GM19468 (cell line): ENCODE data around the gene HMX2.
"Not testable (repeated sequence)": the region's sequence is repeated elsewhere in the genome, so short reads cannot be mapped to it uniquely, and the experiment has no call there.

Experiments
- ATAC-seq: cut with Tn5 transposase; IDR thresholded peaks from one replicate; pipeline ENCODE4 v1.9.1; 2021; ENCODE audit warnings: mild to moderate bottlenecking, moderate library complexity, moderate number of reproducible peaks; ENCODE audit not compliant: unreplicated experiment; ENCODE audit errors: extremely low read depth

HMX2 gene

GRCh38 chr10:123150271-123150985, 2.5 kb downstream of the HMX2 start:
- no peak for ATAC-seq

DNA sequence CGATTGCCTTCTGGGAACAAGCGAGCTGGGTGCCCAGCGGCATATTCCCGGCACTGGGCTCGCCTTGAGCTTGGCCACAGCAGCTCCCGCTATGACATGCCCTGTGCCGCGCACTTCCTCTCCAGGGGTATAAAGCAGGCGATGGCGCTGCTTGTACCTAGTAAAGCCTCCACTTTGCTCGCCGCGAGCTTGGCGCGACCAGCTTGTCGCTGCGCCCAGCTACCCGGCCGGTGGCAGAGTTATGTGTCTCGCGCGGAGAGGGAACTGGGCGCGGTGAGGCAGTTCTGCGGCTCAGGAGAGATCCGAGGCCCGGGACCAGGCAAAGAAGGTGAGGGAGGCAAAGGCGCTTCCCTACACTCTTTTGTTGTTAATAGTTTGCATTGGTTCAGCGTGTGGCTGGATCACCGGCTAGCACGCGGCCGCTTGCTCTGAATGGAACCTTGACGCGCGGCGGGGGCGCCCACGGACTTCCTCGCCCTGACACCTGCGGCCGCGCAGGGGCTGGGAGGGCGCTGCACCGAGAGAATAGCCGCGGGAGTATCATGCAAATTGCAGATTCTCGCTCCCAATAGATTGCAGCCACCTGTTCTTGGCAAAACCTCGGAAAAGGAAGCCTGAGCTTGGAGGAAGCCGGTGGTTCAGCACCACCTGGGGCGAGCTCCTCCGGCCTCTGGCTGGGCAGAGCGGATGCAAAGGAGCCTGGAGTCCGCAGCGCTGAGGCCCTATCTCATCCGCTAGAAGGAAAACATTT, 3.2 kb downstream of the HMX2 start:
- ATAC-seq: no peak

DNA sequence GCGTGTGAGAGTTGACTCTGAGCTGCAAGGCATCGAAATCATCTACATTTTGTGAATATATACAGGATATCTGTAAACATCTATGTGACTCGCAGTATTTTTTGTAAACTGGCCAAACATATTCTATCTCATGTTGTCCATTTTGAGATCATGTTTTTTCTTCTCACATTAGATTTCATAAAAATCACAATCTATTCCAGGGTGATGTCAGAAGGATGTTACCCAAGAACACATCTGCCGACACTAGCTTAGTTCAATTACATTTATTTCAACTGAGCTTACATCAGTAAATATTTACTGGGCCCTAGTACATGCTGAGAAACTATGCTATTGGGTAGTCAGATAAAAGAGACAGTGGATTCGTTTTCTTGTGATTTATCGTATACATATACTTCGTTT, 3.8 kb downstream of the HMX2 start:
- no peak for ATAC-seq

GRCh38 chr10:123153486-123154091, 5.7 kb downstream of the HMX2 start:
- ATAC-seq: no peak

- ATAC-seq: peak; percentile 89
Measured at GRCh38 chr10:123154092-123154710, 6.3 kb downstream of the HMX2 start, which contains the start of gene BUB3. Gene BUB3 (plus strand): TSS chr10:123154402. CDS start chr10:123154918, 516 bp downstream.

DNA sequence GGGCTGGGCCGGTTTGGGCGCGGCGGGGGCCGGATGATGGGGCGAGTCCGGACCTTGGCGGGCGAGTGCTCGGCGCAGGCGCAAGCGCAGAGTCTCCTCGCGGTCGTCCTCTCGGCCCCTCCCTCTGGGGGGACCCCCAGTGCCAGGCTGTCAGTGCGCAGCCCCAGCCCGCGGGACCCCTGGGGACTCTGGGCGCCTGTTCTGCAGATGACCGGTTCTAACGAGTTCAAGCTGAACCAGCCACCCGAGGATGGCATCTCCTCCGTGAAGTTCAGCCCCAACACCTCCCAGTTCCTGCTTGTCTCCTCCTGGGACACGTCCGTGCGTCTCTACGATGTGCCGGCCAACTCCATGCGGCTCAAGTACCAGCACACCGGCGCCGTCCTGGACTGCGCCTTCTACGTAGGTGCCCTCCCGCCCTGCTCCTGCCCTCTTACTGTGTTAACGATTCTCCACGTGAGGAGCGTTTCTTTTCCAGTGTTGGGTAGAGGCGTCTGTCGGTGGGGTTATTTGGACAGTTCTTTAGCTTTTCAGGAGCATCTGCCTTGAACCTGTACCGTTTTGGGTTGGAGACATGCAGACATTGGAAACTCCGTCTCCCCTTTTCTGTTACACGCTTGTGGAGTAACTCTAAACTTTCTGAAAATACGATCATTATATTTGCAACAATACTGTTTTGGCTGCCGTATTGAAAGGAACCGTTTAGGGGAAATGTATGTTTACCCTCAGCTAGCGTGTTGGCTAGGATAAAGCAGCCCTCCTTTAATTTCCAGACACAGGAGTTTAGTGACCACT, 7.0 kb downstream of the HMX2 start:
- ATAC-seq: no peak

GRCh38 chr10:123156078-123156477, 8.1 kb downstream of the HMX2 start:
- no peak for ATAC-seq

DNA sequence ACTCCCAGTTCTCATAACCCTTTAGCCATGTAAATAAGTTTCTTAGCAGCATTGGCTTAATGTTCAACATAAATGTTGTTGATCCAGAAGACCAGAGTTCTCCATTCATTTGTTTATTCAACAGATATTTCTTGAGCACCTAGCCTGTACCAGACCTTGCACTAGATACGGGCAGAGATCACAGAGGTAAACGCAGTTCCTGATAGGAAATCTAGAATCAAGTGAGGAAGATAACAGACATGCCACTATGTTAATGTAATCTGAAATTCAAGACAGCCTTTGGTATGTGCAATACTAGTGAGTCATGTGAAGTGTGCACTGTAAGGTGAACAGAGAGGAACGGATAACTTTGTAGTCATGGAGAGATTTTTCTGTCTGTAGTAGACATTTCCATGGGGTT, 9.3 kb downstream of the HMX2 start:
- ATAC-seq: no peak

- ATAC-seq: no peak
Measured at GRCh38 chr10:123158682-123159081, 10.7 kb downstream of the HMX2 start.

DNA sequence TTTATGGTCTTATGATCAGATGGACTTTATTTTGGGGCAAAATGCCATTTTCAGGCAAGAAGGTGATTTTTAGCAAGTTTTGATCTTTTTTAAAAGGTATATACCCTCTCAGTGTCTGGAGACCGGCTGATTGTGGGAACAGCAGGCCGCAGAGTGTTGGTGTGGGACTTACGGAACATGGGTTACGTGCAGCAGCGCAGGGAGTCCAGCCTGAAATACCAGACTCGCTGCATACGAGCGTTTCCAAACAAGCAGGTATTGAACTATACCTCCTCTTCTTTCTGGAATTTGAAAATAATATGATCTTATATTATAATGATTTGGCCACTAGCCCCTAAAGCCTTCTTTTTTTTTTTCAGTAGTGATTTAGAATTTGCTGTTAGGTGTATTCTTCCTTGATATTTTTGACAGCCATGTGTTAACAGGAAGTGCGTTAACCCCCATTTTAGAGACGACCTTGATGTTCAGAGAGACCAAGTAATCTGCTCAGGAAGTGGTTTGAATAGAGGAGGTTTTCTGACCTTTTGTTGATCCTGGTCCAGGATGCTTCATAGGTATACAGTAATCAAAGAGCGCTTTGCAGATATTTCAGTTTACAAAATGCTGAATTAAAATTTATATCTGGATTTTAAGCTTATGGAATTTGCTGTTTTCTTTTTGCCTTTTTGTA, 12.5 kb downstream of the HMX2 start:
- no peak for ATAC-seq

- no peak for ATAC-seq
Measured at GRCh38 chr10:123164319-123164718, 16.4 kb downstream of the HMX2 start.

- no peak for ATAC-seq
Measured at GRCh38 chr10:123165445-123166072, 17.6 kb downstream of the HMX2 start.

DNA sequence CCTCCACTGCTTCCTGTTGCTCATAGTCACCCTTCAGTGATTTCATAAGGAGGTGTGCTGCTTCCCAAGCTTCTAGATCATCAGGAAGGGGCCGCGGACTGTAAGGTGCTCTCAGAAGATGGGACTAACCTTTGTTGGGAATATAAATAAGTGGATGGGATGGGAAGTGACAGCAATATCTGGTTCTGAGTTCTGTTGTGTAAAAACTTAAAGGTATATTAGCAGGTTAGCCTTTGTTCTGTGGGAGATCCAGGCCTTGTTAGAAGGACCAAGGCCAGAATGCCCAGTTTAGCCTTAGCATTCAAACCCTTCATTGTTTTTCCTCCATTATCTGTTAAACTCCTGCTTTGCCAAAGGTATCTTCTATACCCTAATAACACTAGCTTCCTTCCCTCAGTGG, 18.7 kb downstream of the HMX2 start:
- ATAC-seq: no peak

DNA sequence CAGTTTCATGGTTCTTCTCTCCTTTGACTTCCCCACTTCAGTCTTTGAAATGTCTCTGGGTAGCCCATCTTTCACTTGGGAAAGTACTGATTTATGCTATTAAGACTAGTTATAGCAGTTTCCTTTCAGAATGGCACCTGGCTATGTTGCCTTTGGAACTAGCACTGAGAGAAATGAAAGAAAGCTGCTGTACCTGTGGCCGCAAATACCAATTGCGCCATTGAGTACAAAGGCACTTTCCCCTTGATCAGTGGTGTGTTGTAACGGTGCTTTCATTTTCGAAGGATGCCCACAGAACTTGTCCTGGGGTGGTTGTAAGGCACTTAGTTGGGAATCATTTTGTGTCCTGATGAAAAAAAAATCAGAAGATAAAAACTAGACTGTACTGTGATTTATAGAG, 23.0 kb downstream of the HMX2 start:
- ATAC-seq: no peak

GRCh38 chr10:123171616-123172015, 23.7 kb downstream of the HMX2 start:
- ATAC-seq: not testable (repeated sequence)

GRCh38 chr10:123175389-123176387, 27.8 kb downstream of the HMX2 start:
- ATAC-seq: no peak

DNA sequence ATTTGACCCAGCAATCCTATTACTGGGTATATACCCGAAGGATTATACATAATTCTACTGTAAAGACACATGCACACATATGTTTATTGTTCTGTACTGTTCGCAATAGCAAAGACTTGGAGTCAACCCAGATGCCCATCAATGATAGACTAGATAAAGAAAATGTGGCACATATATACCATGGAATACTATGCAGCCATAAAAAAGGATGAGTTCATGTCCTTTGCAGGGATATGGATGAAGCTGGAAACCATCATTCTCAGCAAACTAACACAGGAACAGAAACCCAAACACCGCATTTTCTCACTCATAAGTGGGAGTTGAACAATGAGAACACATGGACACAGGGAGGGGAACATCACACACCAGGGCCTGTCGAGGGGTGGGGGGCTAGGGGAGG, 30.5 kb downstream of the HMX2 start:
- not testable (repeated sequence) for ATAC-seq
